ENCODE measurements around the gene CTXND1. TPM values are rescaled to one million over a fixed set of nuclear protein-coding genes. Genes with fewer than 3 reads are reported as not detected.

The CTXND1 gene
- polyA plus RNA-seq, 1 experiment: not detected

- CTCF ChIA-PET: interaction anchor here (0.9 to 1.6 kb wide), 2 partner anchors 31 to 122 kb away, joined by 3 read pairs; no protein-coding TSS in a partner anchor
- Histone ChIP-seq H3K27me3 (ENCODE audit: control insufficient read depth, insufficient read depth, low read length) (peaks cover 1% of the 10 kb centered on the region; the same call in 1 of the 2 replicates), H3K36me3 (ENCODE audit: control insufficient read depth, insufficient read depth, low read length) (no peaks in the 10 kb centered on the region), H3K4me3 (ENCODE audit: low read depth, low read length) (no peak overlapping the region)
- POLR2A ChIA-PET: no interaction called here
- no peak for TF ChIP-seq CTCF (IDR thresholded peaks at IDR 0.05; ENCODE audit: insufficient read depth, low read depth, low read length)
- DNase-seq (ENCODE audit: low read depth): no peak
These were observed 36.1 kb upstream of the CTXND1 start for GRCh38 chr15:80288131-80288530.

GRCh38 chr15:80286055-80286454, 34.0 kb upstream of the CTXND1 start:
- Histone ChIP-seq H3K36me3 (ENCODE audit: control insufficient read depth, insufficient read depth, low read length) (no peaks in the 10 kb centered on the region), H3K4me3 (ENCODE audit: low read depth, low read length) (no peak overlapping the region), H3K27me3 (ENCODE audit: control insufficient read depth, insufficient read depth, low read length) (no peaks in the 10 kb centered on the region)
- ChIA-PET CTCF (no interaction called here), POLR2A (no interaction called here)
- no peak for TF ChIP-seq CTCF (IDR thresholded peaks at IDR 0.05; ENCODE audit: insufficient read depth, low read depth, low read length)
- no peak for DNase-seq (ENCODE audit: low read depth)

GRCh38 chr15:80285379-80285778, 33.4 kb upstream of the CTXND1 start:
- ChIA-PET CTCF (no interaction called here), POLR2A (no interaction called here)
- Histone ChIP-seq H3K4me3 (ENCODE audit: low read depth, low read length) (no peak overlapping the region), H3K36me3 (ENCODE audit: control insufficient read depth, insufficient read depth, low read length) (no peaks in the 10 kb centered on the region), H3K27me3 (ENCODE audit: control insufficient read depth, insufficient read depth, low read length) (no peaks in the 10 kb centered on the region)
- no peak for DNase-seq (ENCODE audit: low read depth)
- no peak for TF ChIP-seq CTCF (IDR thresholded peaks at IDR 0.05; ENCODE audit: insufficient read depth, low read depth, low read length)

GRCh38 chr15:80283531-80283930, 31.5 kb upstream of the CTXND1 start:
- no peak overlapping the region for H3K4me3 ChIP-seq (ENCODE audit: low read depth, low read length)
- H3K27me3 ChIP-seq (ENCODE audit: control insufficient read depth, insufficient read depth, low read length): no peaks in the 10 kb centered on the region
- DNase-seq (ENCODE audit: low read depth): no peak
- no peak for TF ChIP-seq CTCF (IDR thresholded peaks at IDR 0.05; ENCODE audit: insufficient read depth, low read depth, low read length)
- H3K36me3 ChIP-seq (ENCODE audit: control insufficient read depth, insufficient read depth, low read length): no peaks in the 10 kb centered on the region
- ChIA-PET CTCF (interaction anchor here (0.6 kb wide), 1 partner anchor 295 kb away, joined by 3 read pairs; no protein-coding TSS in a partner anchor), POLR2A (no interaction called here)

GRCh38 chr15:80277147-80277546, 25.1 kb upstream of the CTXND1 start:
- no peaks in the 10 kb centered on the region; the same call in 1 of the 2 replicates for H3K27me3 ChIP-seq (ENCODE audit: control insufficient read depth, insufficient read depth, low read length)
- no peaks in the 10 kb centered on the region for H3K36me3 ChIP-seq (ENCODE audit: control insufficient read depth, insufficient read depth, low read length)
- CTCF ChIA-PET: no interaction called here
- no peak for DNase-seq (ENCODE audit: low read depth)
- POLR2A ChIA-PET: no interaction called here
- no peak overlapping the region for H3K4me3 ChIP-seq (ENCODE audit: low read depth, low read length)
- no peak for TF ChIP-seq CTCF (IDR thresholded peaks at IDR 0.05; ENCODE audit: insufficient read depth, low read depth, low read length)
